SIG-M5 (cell line): Measurements from ENCODE around the gene CTBP2.

Experiments
- DNase-seq: peaks from one replicate; lab custom pipeline; 2025; lab: John Stamatoyannopoulos, UW

CTBP2 gene

GRCh38 chr10:125043841-125044658 lies 116.3 kb downstream of the CTBP2 start:
- DNase-seq: no peak

DNA sequence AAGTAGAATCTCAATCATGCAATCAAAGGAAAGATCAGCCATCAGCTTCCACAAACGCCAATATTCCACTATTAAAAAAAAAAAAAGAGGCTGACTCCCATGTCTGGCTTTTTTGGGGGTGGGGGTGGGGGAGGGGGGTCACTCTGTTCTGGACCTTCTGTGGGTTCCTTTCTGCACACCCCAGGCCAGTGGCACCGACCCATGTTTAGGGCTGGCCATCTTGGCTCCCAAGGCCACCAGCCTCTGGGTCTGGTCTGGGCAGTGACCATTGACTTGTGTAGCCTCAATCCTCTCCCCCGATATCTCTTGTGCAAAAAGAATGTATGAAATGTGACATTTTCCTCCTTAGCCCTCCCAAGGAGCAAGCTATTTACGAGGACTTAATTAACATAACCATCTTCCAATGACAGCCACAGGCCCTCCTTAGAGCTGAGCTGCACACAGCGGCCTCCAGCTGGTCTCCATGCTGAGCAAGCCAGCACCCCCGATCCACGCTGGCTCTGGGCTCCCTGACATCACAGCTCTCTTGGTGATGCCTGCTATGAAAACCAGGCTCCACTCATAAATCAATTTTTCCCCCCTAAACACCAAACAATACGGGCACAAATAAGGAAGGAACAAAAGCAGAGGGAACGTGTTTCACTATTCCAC lies 118.4 kb downstream of the CTBP2 start:
- DNase-seq: no peak

GRCh38 chr10:125039354-125039769 lies 121.0 kb downstream of the CTBP2 start:
- DNase-seq: no peak

- no peak for DNase-seq
Observed at GRCh38 chr10:125038637-125039036, 121.7 kb downstream of the CTBP2 start.

GRCh38 chr10:125037145-125037877 lies 123.1 kb downstream of the CTBP2 start:
- no peak for DNase-seq

GRCh38 chr10:125035588-125036295 lies 124.6 kb downstream of the CTBP2 start:
- DNase-seq: no peak

- DNase-seq: no peak
Observed at GRCh38 chr10:125035136-125035535, 125.2 kb downstream of the CTBP2 start.

DNA sequence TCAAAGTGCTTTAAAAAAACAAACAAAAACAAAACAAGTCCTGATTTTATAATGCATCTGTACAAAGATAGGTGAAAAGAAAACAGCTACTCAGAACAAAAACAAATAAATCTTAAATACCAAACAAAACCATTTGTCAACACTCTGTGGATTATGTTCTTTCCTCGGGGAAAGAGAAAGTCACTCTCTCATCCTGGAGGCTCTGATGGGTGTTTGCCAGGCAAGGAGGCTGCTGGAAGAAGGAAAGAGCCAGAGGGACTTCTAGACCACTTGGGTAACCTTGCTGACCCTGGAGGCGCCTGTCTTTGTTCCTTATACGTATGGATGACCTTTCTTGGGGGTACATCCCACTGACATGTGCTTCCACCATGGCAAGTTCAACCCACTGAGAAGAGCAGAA lies 125.7 kb downstream of the CTBP2 start:
- no peak for DNase-seq

GRCh38 chr10:125033146-125033924 lies 127.0 kb downstream of the CTBP2 start:
- DNase-seq: no peak

DNA sequence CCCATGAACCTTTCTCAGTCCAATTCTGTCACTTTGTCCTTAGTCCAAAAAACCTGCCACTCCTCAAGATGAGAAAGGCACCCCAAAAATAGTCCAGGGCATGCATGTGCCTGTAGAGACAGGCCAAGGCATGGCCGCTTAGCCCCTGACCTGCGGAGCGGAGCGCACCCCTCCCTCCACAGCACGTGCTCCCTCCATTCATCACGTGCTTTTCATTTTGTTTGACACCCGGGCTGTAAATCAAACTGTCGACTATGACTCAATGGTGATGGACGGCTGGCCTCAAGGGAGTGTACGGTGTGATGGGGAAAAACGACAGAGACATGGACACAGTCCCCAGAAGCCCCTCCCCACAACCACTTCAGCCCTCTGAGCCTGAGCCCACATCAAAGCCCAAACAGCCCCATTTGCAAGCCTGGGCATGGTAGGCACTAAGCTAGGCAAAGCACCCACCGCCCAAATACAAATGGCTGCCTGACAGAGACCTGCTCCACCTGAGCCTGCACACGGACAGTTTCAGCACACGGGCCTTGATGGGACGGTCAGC lies 127.8 kb downstream of the CTBP2 start:
- DNase-seq: no peak

GRCh38 chr10:125030567-125031197 lies 129.7 kb downstream of the CTBP2 start:
- DNase-seq: no peak

DNA sequence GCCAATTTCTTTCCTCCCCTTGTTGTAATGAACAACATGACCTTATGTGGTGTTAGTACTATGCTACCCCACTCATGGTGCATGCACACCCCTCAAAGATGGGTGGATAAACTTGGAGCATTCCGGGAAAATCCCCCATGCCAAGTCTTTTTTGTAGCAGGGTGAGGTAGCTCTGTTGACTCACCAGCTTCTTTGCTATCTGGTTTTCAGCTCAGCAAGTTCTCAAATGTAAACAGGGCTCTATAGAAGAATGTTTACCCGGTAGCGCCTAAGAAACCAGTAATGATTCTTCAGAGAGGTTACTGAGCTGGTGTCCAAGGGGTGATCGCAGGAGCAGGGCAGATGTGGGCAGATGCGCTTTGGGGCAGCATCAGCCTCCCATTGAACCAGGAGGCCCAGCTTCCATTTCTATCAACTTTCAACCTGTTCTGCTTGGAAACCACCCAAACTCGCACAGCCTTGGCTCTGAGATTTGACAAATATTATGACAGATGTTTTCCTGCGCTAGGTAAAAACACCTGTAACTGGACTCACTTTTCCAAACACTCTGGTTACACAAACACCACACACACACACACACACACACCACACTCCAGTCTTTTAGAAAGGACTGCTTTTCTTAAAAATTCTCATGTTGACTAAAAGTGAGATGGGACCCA lies 130.7 kb downstream of the CTBP2 start:
- DNase-seq: no peak

- no peak for DNase-seq
Observed at GRCh38 chr10:125027871-125028869, 132.2 kb downstream of the CTBP2 start.

DNA sequence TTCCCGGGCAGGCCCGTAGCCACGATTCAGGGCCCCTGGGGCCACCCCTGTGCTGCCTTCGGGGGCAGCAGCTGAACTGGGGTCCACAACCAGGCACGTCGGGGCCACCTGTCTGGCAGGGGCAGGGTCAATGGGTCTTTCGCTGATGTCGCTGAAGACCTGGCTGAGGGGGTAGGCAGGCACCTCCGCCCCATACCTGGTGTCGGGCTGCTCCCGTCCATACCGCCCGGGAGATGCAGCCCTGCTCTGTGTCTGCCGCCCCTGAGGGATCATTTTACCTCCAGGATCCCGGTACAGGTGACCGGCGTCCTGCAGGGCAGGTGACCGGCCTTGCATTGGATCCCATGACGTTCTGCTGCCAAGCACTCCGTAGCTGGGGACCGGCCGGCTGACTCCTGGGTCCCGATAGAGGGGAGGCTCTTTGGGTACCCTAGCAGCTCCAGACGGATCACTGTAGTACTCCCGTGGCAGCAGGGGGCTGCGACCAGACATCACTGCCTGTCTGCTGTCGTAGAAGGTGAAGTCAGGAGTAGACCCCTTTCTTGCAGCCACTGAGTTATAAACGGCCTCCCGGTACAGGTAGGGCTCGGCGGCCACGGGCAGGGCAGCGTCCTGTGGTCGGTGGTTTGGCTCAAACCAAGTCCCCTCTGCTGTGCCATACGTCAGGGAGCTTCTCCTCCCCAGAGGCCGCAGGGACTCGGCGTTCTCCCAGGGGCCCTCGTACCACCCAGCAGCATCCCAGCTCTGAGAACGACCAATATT lies 133.2 kb downstream of the CTBP2 start:
- DNase-seq: no peak

DNA sequence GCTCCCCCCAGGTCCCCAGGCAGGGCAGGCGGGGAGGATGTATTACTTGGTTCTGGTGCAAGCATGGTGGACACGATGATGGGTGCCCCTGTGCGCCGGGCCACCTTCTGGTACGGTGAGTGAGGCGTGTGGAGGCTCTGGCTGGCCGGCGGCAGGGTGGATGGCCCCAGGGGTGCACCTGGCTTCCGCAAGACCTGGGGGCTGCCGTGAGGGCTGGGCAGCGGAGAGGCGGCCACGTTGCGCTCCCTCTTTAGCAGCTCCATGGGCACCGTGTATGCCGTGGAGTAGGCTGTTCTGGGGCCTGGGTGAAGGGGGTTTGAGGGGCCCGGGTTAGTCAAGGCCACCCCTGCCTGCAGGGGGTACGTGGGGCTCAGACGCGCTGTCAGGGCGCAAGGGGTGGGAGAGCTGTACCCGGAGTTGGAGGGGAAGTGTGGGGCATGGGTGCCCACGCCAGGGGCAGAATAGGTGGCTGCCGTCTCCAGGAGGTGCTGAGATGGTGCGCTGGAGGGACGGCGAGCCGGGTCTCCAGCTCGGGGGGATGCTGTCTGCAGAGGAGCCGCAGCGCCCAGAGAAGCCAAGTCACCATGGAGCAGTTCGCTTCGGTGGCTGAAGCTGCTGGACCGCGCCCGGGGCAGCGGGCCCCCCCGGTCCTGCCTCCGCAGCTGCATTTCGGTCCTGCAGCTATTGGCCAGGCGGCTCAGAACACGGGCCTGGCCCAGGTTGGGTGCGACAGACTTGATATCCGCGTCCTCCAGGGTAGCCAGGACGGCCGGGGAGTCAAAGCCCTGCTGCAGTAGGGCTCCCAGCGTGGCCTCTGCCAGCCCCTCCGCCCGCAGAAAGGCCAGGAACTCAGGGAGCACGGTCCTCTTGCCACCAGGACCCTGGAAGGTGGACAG lies 134.1 kb downstream of the CTBP2 start:
- no peak for DNase-seq

DNA sequence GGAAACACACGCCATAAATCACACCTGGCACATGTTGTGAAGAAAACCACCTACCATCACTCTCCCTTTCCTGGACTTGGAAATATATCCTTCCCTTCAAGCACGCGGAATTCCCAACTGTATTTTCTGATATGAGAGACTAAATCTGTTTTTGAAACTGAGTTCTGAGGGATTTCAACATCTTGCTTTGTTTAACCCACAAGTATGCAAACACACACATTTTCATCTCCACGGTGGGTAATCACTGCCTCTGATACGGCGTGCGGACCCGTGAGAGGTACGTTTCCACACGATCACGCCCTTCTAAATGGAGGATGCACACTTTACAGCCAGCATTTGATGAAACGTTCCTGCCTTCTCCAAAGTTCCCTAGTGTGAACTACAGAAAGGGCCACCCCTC lies 135.0 kb downstream of the CTBP2 start:
- DNase-seq: no peak
